H9 (cell line): ENCODE results near the gene LRRC70. TPM values are rescaled to one million over a fixed set of nuclear protein-coding genes. Genes with fewer than 3 reads are reported as not detected.

Experiments
- DNase-seq: peaks from one replicate; pipeline ENCODE4 v3.0.0-alpha.2; 2017
- H2AFZ ChIP-seq: one replicate; pipeline ENCODE4 v1.6.1; 2013; ENCODE audit warnings: mild to moderate bottlenecking, low read length, control low read depth, moderate library complexity
- H2AK5ac ChIP-seq: 2 replicates; pipeline ENCODE4 v1.6.1; 2013; ENCODE audit warnings: low read length, control low read depth, mixed read lengths; ENCODE audit not compliant: insufficient read length
- H2BK120ac ChIP-seq: one replicate; pipeline ENCODE4 v1.6.1; 2013; ENCODE audit warnings: low read depth, mild to moderate bottlenecking, low read length, control low read depth, inconsistent platforms; ENCODE audit not compliant: poor library complexity, severe bottlenecking
- H2BK12ac ChIP-seq: 2 replicates; pipeline ENCODE4 v1.6.1; 2013; ENCODE audit warnings: low read length, control low read depth, mixed read lengths, low read depth; ENCODE audit not compliant: insufficient read length
- H2BK15ac ChIP-seq: 2 replicates; pipeline ENCODE4 v1.6.1; 2013; ENCODE audit warnings: low read depth, low read length, control low read depth
- H2BK20ac ChIP-seq: one replicate; pipeline ENCODE4 v1.6.1; 2013; ENCODE audit warnings: low read depth, mild to moderate bottlenecking, low read length, control low read depth, inconsistent platforms; ENCODE audit not compliant: poor library complexity, severe bottlenecking
- H2BK5ac ChIP-seq: 2 replicates; pipeline ENCODE4 v1.6.1; 2013; ENCODE audit warnings: low read length, control low read depth, mixed read lengths; ENCODE audit not compliant: insufficient read length
- H3K14ac ChIP-seq: 2 replicates; pipeline ENCODE4 v1.6.1; 2013; ENCODE audit warnings: low read length, control low read depth; ENCODE audit not compliant: insufficient read depth
- H3K18ac ChIP-seq: 2 replicates; pipeline ENCODE4 v1.6.1; 2013; ENCODE audit warnings: low read depth, mild to moderate bottlenecking, mixed read lengths, low read length, control low read depth; ENCODE audit not compliant: insufficient read length
- H3K23ac ChIP-seq: 2 replicates; pipeline ENCODE4 v1.6.1; 2013; ENCODE audit warnings: low read length, control low read depth, mixed read lengths, low read depth; ENCODE audit not compliant: insufficient read length
- H3K23me2 ChIP-seq: 2 replicates; pipeline ENCODE4 v1.6.1; 2013; ENCODE audit warnings: low read depth, mild to moderate bottlenecking, mixed read lengths, low read length, control low read depth; ENCODE audit not compliant: insufficient read length, poor library complexity, severe bottlenecking
- H3K27ac ChIP-seq: 2 replicates; pipeline ENCODE4 v1.5.1; 2013; ENCODE audit warnings: low read length, control low read depth, mixed read lengths, low read depth; ENCODE audit not compliant: insufficient read length
- H3K27me3 ChIP-seq: 2 replicates; pipeline ENCODE4 v1.6.1; 2013; ENCODE audit warnings: low read length, control low read depth, inconsistent platforms; ENCODE audit not compliant: insufficient read depth
- H3K4ac ChIP-seq: 2 replicates; pipeline ENCODE4 v1.6.1; 2013; ENCODE audit warnings: low read depth, mild to moderate bottlenecking, control low read depth, inconsistent platforms, low read length, moderate library complexity
- H3K4me1 ChIP-seq: 2 replicates; pipeline ENCODE4 v1.6.1; 2013; ENCODE audit warnings: low read length, control low read depth, inconsistent platforms; ENCODE audit not compliant: insufficient read depth
- H3K4me2 ChIP-seq: 2 replicates; pipeline ENCODE4 v1.6.1; 2013; ENCODE audit warnings: low read length, control low read depth, mixed read lengths; ENCODE audit not compliant: insufficient read length, insufficient read depth
- H3K56ac ChIP-seq: 2 replicates; pipeline ENCODE4 v1.6.1; 2013; ENCODE audit warnings: low read depth, mild to moderate bottlenecking, mixed read lengths, low read length, control low read depth; ENCODE audit not compliant: insufficient read length
- H3K79me1 ChIP-seq: 2 replicates; pipeline ENCODE4 v1.6.1; 2013; ENCODE audit warnings: low read depth, mild to moderate bottlenecking, moderate library complexity, low read length, control low read depth, inconsistent platforms; ENCODE audit not compliant: insufficient read depth, poor library complexity, severe bottlenecking
- H3K79me2 ChIP-seq: 2 replicates; pipeline ENCODE4 v1.6.1; 2013; ENCODE audit warnings: low read length, control low read depth, inconsistent platforms; ENCODE audit not compliant: insufficient read depth
- H3K9ac ChIP-seq: 2 replicates; pipeline ENCODE4 v1.6.1; 2013; ENCODE audit warnings: low read length, control low read depth, mixed read lengths; ENCODE audit not compliant: insufficient read length; ENCODE audit errors: extremely low read depth
- H3K9me3 ChIP-seq: one replicate; pipeline ENCODE4 v1.6.1; 2013; ENCODE audit warnings: low read depth, low read length, inconsistent platforms; ENCODE audit not compliant: control insufficient read depth
- H3T11ph ChIP-seq: one replicate; pipeline ENCODE4 v1.6.1; 2013; ENCODE audit warnings: mild to moderate bottlenecking, low read length, control low read depth, inconsistent platforms
- H4K20me1 ChIP-seq: one replicate; pipeline ENCODE4 v1.6.1; 2013; ENCODE audit not compliant: control insufficient read depth, insufficient read length, insufficient read depth
- H4K5ac ChIP-seq: 2 replicates; pipeline ENCODE4 v1.6.1; 2013; ENCODE audit warnings: low read depth, mild to moderate bottlenecking, mixed read lengths, low read length, control low read depth; ENCODE audit not compliant: insufficient read length
- H4K8ac ChIP-seq: replicated peaks from 2 replicates; pipeline ENCODE4 v1.6.1; 2013; ENCODE audit warnings: low read length, control low read depth, mixed read lengths, low read depth; ENCODE audit not compliant: insufficient read length
- H4K91ac ChIP-seq: 2 replicates; pipeline ENCODE4 v1.6.1; 2013; ENCODE audit warnings: low read depth, mild to moderate bottlenecking, moderate library complexity, mixed read lengths, low read length, control low read depth; ENCODE audit not compliant: insufficient read length
- H3K27ac Mint-ChIP-seq, 3 experiments: 2 replicates in 2 of 3; 3 replicates in 1 of 3; pipeline ENCODE4 v1.8.0; 2020 to 2021; ENCODE audit warnings: mixed read lengths in 3 of 3, mild to moderate bottlenecking in 1 of 3, moderate library complexity in 1 of 3
- H3K27me3 Mint-ChIP-seq: 2 replicates; pipeline ENCODE4 v1.8.0; 2021; ENCODE audit warnings: low read depth, mild to moderate bottlenecking, moderate library complexity, mixed read lengths
- H3K36me3 Mint-ChIP-seq, 3 experiments: 2 replicates in 2 of 3; 3 replicates in 1 of 3; pipeline ENCODE4 v1.8.0; 2020 to 2021; ENCODE audit warnings: low read depth in 3 of 3, mixed read lengths in 3 of 3; ENCODE audit not compliant: insufficient read depth in 1 of 3
- H3K4me1 Mint-ChIP-seq, 2 experiments: 2 replicates each; pipeline ENCODE4 v1.8.0; 2020; ENCODE audit warnings: mixed read lengths in 2 of 2
- H3K4me3 Mint-ChIP-seq, 2 experiments: 2 replicates in 1 of 2; 3 replicates in 1 of 2; pipeline ENCODE4 v1.8.0; 2020 to 2021; ENCODE audit warnings: mild to moderate bottlenecking in 2 of 2, mixed read lengths in 2 of 2, moderate library complexity in 1 of 2
- H3K9me3 Mint-ChIP-seq, 2 experiments: 2 replicates in 1 of 2; 3 replicates in 1 of 2; pipeline ENCODE4 v1.8.0; 2020; ENCODE audit warnings: mild to moderate bottlenecking in 2 of 2, mixed read lengths in 2 of 2, moderate library complexity in 1 of 2
- CTCF ChIP-seq: fragments of 200-600 bp; sonication (generic); conservative IDR thresholded peaks from 3 replicates; pipeline ENCODE4 v1.8.0; 2021; ENCODE audit warnings: antibody characterized with exemption, mild to moderate bottlenecking
- WGBS: extraction: QIAGEN DNeasy Blood & Tissue Kit; methylation state at CpG from one replicate; pipeline ENCODE4 v1.1.7; 2013; ENCODE audit warnings: missing lambda C conversion rate, low lambda C conversion rate, mixed read lengths; ENCODE audit not compliant: insufficient read length; ENCODE audit errors: extremely low coverage; 5-methylcytosine and 5-hydroxymethylcytosine counted together
- total RNA-seq: library from RNA; stranded (reverse); gene quantifications from 2 replicates; pipeline ENCODE4 v1.2.1, GENCODE V29; 2021

LRRC70 gene
- total RNA-seq, 1 experiment from 2014 or later: 1.1 TPM

- no peak overlapping the region for H2BK5ac ChIP-seq
- H3T11ph ChIP-seq: no peak overlapping the region
- Mint-ChIP-seq H3K4me1 (peaks cover 0 to 5% of the 10 kb centered on the region in 2 experiments; a peak in 3 of 4 replicates), H3K9me3 (no peaks in the 10 kb centered on the region), H3K27me3 (no peaks in the 10 kb centered on the region), H3K27ac (no peak overlapping the region; a peak in 1 of 7 replicates), H3K36me3 (peaks cover 0 to 7% (median 5%) of the 10 kb centered on the region in 3 experiments; a peak in 2 of 7 replicates), H3K4me3 (no peak overlapping the region)
- no peaks in the 10 kb centered on the region for H3K9me3 ChIP-seq
- H3K4me2 ChIP-seq: no peak overlapping the region
- H3K27me3 ChIP-seq: no peaks in the 10 kb centered on the region
- no peak overlapping the region for H3K14ac ChIP-seq
- no peak overlapping the region for H3K27ac ChIP-seq
- no peak overlapping the region for H4K8ac ChIP-seq
- H2AK5ac ChIP-seq: no peak overlapping the region
- H2BK12ac ChIP-seq: no peak overlapping the region
- H3K79me1 ChIP-seq: no peaks in the 10 kb centered on the region
- no peak overlapping the region for H3K23ac ChIP-seq
- no CpG with 5 or more reads among the region's 3 CpGs for WGBS
- no peak overlapping the region for H4K5ac ChIP-seq
- no peak overlapping the region for H2BK15ac ChIP-seq
- no peak overlapping the region for H2BK20ac ChIP-seq
- no peak overlapping the region for H3K9ac ChIP-seq
- H3K4ac ChIP-seq: no peak overlapping the region
- H3K56ac ChIP-seq: no peak overlapping the region
- no peak overlapping the region for H4K91ac ChIP-seq
- no peaks in the 10 kb centered on the region for H3K4me1 ChIP-seq
- H3K23me2 ChIP-seq: no peaks in the 10 kb centered on the region
- no peak for TF ChIP-seq CTCF
- no peak overlapping the region for H2BK120ac ChIP-seq
- no peaks in the 10 kb centered on the region for H4K20me1 ChIP-seq
- no peak overlapping the region for H3K18ac ChIP-seq
- no peak for DNase-seq
- no peak overlapping the region for H2AFZ ChIP-seq
- H3K79me2 ChIP-seq: no peaks in the 10 kb centered on the region; the same call in 1 of the 2 replicates
Measured at GRCh38 chr5:62584391-62584790, 5.8 kb downstream of the LRRC70 start.
